GM19452 (cell line): ENCODE measurements around the gene RBPJL.
"Not testable (repeated sequence)": the region's sequence is repeated elsewhere in the genome, so short reads cannot be mapped to it uniquely, and the experiment has no call there.

Experiments
- ATAC-seq: cut with Tn5 transposase; IDR thresholded peaks from one replicate; pipeline ENCODE4 v1.9.1; 2021; ENCODE audit not compliant: unreplicated experiment

Gene RBPJL

DNA sequence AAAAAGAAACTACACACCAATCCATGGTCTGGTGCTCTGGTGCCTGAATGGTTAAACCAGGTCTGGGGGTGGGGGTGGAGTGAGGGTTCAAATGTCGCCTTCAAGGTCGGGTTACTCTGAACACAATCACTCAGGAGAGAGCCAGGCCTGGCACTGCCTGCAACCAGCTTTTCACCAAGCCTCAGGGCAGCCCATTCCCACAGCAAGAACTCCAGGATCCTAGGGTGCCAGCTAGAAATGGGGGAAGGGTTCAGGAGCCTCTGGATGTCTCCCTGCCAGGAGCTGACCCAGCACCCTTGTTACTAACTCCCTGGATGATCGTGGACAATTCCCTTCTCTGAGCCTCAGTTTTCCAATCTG lies 34.9 kb downstream of the RBPJL start:
- no peak for ATAC-seq

DNA sequence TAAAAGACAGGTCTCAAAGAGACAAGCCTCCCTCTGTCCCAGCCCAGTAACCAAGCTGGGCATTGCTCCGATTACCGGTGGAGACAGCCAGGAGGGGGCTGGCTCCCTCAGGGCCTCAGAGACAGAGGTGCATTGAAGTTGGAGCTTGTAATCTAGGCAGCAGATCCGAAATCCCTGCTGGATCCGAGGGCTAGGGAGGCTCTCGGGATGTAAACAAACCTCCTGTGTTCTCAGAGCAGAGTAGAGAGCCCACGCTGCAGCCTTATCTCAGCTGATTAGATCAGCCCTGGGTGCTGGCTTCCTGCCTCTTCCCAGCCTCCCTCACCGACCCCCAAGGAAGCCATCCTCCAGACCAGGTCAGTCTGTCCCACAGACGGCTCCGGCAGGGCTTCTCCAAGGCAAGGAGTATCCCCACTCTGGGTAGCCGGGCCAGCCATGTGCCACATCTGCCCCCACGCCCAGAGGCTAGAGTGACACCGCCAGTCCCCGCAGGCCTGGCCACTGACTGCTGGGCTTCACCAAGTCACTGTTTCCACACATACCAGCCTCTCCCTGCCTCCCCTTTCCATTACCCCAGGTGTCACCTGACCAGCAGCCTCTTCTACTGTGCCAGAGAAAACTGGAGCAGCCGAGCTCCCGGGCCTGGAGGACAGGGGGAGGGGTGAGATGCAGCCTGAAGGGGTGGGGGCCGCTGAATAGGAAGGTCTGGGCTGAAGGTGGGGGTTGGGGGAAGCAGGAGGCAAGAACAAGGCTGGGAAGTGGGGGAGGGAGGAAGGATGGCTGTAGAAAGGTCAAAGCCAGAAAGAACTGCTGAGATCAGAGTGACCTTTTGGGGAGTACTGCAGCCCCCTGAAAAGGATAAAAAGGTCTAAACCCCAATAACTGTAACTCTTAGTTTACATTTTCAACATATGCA lies 35.6 kb downstream of the RBPJL start:
- no peak for ATAC-seq

DNA sequence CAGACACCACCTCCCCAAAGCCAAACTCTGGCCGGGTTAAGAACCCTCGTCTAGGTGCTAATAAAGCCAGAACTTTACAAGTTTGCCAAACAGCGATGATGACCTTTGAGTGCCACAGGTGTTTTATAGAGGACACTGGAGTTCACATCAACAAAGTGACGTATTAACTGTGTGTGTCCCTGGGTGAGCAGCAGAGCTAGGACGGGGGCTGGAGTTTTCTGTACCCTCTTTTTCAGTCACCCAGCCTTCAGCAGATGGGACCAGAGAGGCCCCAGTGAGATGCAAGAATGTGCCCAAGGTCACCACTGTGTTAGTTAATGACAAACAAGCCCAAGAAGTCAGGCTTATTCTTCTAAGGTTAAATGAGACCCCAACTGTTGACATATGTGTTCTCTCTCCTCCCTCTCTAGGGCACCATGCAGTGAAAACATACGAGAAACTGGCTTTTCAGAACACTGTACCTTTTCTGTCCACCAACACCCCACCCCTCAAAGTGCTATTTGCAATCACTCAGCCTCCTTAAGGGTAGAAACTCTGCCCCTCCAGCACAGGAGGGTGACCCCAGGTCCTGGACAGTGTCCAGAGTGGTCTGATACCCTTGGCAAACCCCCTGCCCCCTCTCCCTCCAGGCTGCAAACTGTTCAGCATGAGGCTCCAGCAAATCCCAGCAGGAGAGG lies 36.4 kb downstream of the RBPJL start:
- ATAC-seq = no peak

DNA sequence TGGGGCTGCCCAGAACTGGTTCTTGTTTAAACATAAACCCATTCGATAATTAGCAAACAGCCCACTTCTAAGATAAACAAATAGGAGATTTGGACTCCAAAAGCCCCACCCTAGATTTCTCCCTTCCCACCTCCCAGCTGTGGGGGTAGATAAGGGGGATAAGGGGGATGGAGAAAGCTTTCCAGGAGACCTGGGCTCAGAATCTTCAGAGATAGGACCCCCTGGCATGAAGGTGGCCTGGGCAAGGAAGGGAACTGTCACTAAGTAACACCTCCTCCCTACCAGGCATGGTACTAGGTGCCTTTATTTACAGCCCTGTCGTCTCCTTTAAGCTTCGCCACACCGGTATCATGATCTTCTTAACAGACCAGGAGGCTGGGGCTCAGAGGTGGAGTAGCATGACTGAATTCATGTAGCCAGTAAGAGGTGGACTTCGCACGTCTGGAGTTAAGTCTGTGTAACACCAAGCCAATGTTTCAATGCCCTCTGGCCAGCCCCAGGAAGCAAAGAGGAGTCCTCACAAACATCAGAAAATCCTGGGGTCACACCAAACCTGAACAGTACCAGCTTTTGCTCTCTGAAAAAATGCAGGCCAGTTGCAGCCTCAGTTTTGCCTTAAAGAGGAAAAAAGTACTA lies 37.0 kb downstream of the RBPJL start:
- no peak for ATAC-seq

DNA sequence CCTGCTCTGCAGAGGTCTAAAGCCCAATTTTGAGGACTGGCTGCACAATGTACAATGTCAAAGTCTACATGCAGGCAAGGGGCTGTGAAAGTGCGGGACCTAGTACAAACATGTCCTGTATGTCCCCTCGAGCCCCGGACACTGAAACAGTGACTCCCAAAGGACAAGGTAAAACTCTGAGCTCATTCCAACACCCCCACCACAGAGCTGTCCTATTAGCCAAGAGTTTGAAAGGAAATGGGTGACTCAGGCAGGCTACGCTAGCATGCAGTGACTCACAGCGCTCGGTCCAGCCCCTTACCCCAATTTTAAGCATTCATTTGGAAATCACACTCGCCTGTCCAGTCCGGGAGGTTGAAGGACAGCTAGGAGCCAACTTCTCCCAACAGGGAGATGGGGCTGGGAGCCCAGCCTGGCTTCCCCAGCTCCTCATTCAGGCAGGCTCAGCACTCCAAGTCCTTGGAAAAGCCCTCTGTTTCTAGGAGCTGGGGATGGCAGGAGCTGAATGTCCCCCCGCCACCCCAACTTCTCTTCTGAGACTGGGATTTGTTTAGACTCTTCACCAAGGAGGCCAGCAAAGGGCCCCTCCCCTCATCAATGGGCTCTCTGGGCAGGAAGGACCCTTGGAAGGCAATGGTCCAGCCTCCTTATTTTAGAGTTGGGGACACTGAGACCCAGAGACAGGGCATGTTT lies 37.7 kb downstream of the RBPJL start:
- ATAC-seq = no peak

DNA sequence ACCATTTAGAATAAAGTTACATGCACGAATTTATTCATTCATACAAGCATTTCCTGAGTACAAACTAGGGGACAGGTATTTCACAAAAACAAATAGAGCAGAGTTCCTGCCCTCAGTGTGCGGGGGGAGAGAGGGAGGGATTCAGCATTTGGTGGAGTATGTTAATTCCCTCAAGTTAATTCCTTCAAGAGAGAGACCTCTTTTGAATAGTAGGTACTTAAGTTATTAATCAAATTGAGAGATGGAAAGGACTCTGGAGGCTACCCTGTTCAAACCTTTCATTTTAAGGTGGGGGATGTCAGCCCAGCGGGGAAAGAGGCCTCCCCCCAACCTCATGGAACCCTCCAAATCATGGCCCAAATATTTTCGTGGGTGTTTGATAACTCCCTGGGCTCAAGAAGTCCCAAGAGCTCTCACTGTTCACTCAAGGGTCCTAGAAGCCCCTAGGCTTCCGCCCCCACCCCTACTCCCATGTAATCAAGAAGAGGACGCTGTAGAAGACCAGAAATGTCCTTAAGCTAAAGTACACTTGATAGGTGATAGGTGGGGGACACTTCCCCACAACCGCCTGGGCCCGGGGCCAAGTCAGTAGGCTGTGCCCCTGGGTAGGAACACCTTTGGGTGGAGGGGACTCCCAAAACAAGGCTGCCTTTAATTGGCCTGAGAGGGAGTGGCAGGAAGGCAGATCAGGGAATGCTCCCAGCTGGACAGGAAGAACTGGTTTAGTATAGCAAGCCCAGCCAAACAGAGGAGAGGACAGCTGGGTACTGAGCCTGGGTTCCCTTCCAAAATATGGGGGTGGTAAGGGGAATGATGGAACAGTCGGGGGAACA lies 38.7 kb downstream of the RBPJL start:
- no peak for ATAC-seq

DNA sequence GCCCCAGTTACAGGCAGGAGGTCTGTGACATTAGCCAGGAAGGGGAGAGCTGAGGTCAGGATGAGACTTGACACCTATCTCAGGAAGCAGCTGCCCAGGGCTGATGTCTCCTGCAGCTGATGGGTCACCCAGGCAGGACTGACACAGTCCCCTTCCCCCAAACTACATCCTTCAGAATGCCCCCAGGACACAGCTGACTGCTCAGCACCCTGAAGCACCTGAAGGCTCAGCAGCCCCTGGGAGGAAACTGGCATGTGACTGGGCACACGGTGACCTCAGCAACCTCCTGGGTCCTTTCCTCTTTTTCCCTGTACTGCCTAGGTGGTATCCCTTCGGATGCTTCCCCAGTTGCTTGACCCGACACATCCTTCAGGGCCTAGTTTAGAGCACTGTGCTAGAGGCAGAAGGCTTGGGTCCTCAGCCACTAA lies 39.7 kb downstream of the RBPJL start:
- no peak for ATAC-seq

DNA sequence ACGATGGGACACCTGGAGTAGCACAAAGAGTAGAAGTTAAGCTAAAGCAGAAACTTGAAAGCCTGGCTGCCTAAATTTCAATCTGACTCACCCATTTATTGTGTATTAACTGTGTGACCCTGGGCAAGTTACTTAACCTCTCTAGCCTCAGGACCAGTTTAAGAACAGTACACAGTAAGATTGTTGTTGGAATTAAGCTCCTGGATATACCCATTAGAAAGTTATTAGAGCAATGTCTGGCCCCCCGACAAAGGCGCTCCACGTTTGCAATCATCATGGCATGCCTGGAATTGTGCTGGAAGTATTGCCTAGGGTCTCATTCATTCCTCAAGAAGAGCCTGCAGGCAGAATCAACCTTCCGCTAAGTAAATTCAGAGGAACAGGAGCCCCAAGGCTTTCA lies 40.2 kb downstream of the RBPJL start:
- ATAC-seq = no peak

DNA sequence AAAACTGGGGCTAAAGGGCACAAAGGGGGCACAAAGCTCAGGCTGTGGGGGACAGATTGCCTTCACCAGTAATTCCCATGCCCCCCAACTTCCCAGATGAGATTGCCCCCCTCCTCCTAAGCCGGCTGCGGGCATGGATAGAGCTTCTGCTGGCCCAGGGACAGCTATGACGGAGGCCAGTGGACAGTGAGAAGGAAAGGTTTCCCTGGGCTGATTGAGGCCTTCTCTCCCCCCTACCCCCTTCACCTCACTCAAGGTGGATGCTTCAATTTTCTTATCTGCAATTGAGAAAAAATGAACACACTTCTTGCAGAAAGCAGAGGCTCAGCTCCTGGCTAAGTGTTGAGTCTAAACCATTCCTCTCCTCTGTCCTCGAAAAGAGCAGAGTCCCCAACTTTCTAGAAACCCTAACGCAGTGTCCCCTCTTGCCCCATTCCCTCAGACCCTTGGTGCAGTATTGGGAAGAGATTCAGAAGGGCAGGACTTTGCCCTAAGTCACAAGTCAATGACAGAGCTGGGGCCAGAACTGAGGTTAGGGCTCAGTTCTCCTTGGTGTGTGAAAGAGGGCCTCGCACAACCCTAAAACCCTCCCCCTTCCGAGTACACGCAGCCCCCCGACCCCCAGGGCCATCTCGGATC lies 40.8 kb downstream of the RBPJL start:
- no peak for ATAC-seq

DNA sequence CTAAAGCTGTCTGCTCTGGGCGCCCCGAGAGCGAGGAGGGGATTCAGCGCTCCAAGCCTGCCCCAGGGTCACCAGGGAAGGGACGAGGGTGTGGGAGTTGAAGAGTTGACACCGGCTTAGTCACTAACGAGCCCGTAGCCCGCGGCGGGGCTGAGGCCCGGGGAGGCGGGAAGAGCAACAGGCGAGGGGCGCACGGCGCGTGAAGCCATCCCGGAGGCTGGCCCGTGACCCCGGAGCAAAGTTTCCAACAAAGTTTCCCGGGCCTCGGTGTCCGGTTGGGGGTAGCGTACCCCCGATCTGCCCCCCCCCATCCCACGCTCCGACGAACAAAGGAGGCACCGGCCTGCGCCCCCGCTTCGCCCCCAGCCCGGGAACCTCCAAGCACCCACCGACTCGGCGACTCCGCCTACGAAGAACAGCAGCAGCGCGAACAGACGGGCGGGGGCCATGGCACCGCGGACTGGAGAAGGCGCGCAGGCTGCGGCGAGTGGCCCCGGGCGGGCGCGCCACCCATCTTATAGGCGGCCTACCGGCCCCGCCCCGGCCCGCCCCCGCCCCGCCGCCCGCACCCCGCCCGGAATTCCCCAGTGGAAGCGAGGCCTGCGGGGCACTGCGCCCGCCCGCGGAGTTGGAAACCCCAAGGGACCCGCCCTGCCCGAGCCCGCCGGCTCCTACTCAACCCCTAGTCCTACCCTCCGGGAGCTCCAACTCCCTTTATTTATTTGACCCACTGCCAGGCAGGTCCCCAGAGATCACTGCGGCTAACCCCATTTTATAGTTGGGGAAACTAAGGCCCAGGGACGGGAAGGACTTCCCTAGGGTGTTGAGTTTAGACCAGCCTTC lies 41.5 kb downstream of the RBPJL start, which contains the start of gene SDC4:
Gene SDC4, minus strand, starts transcription at position 489 of the 843 bp plus-strand sequence. Its CDS starts 40 bp downstream, at position 449.
- no peak for ATAC-seq

DNA sequence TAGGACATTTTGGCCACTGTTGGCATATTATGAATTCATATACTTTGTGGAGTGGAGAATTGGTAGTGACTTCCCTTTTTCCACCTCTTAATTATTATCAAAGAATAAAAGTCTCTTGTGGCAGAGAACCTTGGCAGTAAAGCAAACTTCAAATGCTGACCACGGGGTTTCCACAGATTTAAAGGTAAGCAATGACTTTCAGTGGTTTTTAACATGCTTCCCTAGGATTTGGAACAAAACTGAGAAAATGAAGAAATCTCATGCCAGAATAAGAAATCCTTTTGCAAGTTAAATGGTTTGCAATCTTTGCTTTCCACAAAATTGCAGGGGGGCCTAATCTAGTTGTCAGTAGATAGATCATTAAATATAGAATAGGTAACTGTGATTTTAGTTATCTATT lies 43.6 kb downstream of the RBPJL start:
- no peak for ATAC-seq

DNA sequence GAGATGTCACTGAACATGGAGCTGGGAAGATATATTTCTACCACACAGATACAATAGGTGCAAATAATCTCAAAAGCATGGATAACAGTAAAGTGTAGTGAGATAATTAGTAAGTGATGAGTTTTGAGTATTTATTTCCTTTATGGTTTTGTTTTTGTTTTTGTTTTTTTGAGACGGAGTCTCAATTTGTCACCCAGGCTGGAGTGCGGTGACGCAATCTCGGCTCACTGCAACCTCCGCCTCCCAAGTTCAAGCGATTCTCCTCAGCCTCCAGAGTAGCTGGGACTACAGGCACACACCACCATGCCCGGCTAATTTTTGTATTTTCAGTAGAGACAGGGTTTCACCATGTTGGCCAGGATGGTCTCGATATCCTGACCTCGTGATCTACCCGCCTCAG lies 44.2 kb downstream of the RBPJL start:
- ATAC-seq = not testable (repeated sequence)

DNA sequence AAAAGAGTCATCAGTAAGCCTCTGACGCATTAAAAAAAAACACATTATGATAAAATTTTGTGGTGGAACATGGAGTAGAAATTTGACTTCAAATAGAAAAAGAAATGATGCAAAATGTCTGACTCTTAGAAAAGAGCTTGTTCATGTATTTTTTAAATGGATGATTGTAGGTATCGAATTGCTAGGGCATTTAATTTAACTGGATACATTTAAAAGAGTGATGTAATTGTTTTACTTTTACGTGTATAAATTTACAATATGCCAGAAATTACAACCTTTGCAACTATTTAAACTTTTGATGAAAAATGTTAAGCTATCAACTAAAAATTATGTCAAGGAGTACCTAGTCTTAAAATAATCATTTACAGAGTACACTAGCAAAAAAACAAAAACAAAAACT lies 46.1 kb downstream of the RBPJL start:
- ATAC-seq = no peak

DNA sequence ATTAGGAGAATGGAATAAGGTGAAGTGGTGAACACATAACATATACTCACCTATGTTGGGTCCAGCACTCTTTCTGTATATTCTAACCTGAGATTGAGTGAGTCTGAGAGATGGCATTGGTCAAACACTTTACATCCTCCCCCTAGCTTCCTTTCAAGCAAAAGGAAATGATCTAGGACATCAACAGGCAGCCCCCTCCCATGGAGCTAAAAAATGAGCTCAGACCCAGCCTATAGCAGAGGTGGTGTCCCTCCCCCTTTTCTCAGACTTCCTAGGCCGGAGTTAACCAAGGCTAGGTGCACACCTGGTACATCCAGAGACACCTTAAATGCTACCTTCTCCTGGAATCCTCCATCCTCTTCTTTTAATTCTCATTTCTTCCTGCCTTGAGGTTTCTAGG lies 47.1 kb downstream of the RBPJL start:
- ATAC-seq = no peak

DNA sequence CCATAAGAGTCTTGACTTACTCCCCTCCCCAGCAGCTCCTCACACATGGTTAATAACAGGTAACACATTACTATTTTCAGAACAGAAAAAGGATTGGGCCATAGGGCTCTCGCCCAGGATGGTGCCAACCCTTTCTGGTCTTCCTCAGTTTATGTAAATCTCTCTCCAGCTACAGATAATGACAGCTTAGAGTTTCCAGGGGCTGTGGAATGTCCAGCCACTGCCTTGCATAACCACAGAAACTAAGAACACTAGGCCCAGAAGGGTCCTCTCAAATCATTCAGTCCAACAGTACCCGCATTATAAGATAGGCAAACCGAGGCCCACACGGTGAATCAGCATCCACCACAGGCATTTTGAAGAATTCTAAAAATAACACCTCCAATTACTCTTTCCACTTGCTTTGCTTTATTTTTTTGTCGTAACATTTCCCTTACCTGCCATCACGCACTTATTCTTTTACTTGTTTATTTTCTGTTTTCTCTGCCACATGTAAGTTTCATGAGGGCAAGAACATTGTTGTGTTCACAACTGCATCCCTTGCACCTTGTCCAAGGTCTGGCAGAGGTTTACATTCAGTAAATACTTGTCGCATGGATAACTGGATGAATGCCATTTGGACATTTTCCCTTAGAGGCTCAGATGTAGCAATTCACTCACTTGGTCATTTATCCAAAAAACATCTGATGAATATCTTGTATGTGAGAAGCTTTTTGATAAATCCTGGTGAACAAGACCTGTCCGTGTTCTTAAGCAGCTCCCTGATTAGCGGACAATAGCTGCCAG lies 48.0 kb downstream of the RBPJL start:
- ATAC-seq = no peak

DNA sequence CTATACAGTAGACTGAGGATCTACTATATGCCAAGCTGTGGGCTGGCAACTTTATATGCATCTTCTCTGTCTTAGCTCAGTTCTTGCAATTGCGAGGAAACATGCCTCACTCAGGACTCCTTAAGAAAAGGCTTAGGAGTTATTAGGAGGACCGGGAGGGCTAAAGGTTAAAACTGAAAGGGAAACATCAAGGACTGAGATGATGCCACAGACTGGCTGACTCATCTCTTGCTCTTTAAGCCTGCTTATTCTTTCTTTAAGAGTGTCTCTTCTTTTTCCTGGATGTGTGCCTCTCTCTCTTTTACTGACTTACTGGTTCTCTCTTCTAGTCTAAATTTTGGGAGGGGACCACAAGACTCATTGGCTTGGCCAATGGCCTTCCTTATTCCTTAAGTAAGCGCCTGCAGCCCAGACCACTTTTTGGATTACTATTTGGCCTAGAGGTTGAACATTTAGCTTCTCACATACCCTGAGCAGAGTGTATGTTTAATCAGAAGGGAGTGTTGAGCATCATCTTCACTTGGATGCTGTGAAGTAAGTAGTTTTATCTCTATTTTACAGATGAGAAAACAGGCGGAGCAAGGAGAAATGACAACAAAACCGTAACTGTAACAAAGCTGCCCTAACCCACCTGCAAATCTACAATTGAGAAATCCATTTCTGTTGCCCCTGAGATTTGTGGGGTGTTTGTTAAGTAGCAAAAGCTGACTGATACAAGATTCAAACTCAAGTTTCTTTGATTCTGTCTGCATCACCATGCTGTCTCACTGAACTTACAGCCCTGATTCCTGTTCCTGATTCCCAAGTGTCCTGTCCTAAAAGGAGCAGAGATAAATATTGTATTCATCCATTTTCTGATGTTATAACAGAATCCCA lies 48.8 kb downstream of the RBPJL start:
- ATAC-seq = no peak
